GM12801 (cell line): ENCODE data around the gene RHBDD2.

Source experiments
- CTCF ChIP-seq: IDR thresholded peaks from one replicate; pipeline ENCODE4 v1.5.1; 2011; ENCODE audit warnings: control low read depth; ENCODE audit not compliant: insufficient read length; ENCODE audit errors: extremely low read depth

RHBDD2 gene

GRCh38 chr7:75914169-75914654 lies 35.4 kb downstream of the RHBDD2 start:
- no peak for TF ChIP-seq CTCF

GRCh38 chr7:75914655-75915415 lies 36.0 kb downstream of the RHBDD2 start, which contains the start of gene POR:
Gene POR (plus strand): TSS chr7:75915155. CDS start chr7:75954002, 38,847 bp downstream.
- TF ChIP-seq CTCF: no peak

- no peak for TF ChIP-seq CTCF
These were observed 36.8 kb downstream of the RHBDD2 start for GRCh38 chr7:75915416-75916156.

- no peak for TF ChIP-seq CTCF
These were observed 37.4 kb downstream of the RHBDD2 start for GRCh38 chr7:75916259-75916658.

- TF ChIP-seq CTCF: no peak
These were observed 38.1 kb downstream of the RHBDD2 start for GRCh38 chr7:75916685-75917634.

- TF ChIP-seq CTCF: no peak
These were observed 41.8 kb downstream of the RHBDD2 start for GRCh38 chr7:75920431-75921161.
